Osteoblast (primary cell): ENCODE measurements around the gene RPS18. TPM values are rescaled to one million over a fixed set of nuclear protein-coding genes. Genes with fewer than 3 reads are reported as not detected.

ENCODE experiments used
- DNase-seq: peaks from one replicate; pipeline ENCODE4 v3.0.0; 2011; ENCODE audit warnings: low spot score, mixed read lengths; ENCODE audit not compliant: insufficient read length; ENCODE audit errors: missing footprints
- H2AFZ ChIP-seq: 2 replicates; pipeline ENCODE4 v1.6.0; 2011; ENCODE audit warnings: mild to moderate bottlenecking, low read length
- H3K27ac ChIP-seq: 2 replicates; pipeline ENCODE4 v1.5.1; 2011; ENCODE audit warnings: mild to moderate bottlenecking, low read depth, low read length, moderate library complexity
- H3K27me3 ChIP-seq: 2 replicates; pipeline ENCODE4 v1.6.0; 2012; ENCODE audit warnings: mild to moderate bottlenecking, control low read depth, inconsistent platforms, low read length, moderate library complexity; ENCODE audit not compliant: insufficient read depth
- H3K36me3 ChIP-seq: 2 replicates; pipeline ENCODE4 v1.5.1; 2011; ENCODE audit warnings: mild to moderate bottlenecking, low read length, control low read depth, moderate library complexity; ENCODE audit not compliant: insufficient read depth
- H3K4me1 ChIP-seq: 2 replicates; pipeline ENCODE4 v1.5.1; 2011; ENCODE audit warnings: mild to moderate bottlenecking, low read length, control low read depth, moderate library complexity; ENCODE audit not compliant: insufficient read depth
- H3K4me2 ChIP-seq: 2 replicates; pipeline ENCODE4 v1.6.0; 2011; ENCODE audit warnings: mild to moderate bottlenecking, low read length; ENCODE audit not compliant: insufficient read depth
- H3K4me3 ChIP-seq: fragments of 200-600 bp; sonication (generic); 3 replicates; pipeline ENCODE4 v1.5.1; 2012; ENCODE audit warnings: mild to moderate bottlenecking, low read length, inconsistent platforms; ENCODE audit not compliant: insufficient read depth
- H3K79me2 ChIP-seq: 2 replicates; pipeline ENCODE4 v1.6.0; 2012; ENCODE audit warnings: mild to moderate bottlenecking, low read length, control low read depth, inconsistent platforms; ENCODE audit not compliant: insufficient read depth
- H3K9me3 ChIP-seq: 2 replicates; pipeline ENCODE4 v1.5.1; 2011; ENCODE audit warnings: low read depth, low read length, control low read depth
- H4K20me1 ChIP-seq: 2 replicates; pipeline ENCODE4 v1.6.0; 2012; ENCODE audit warnings: mild to moderate bottlenecking, low read length, control low read depth; ENCODE audit not compliant: insufficient read depth
- total RNA-seq: library from RNA; depleted of rRNA; stranded (reverse); fragments of >200 nt; gene quantifications from 2 replicates; pipeline ENCODE4 v1.2.3, GENCODE V29; 2012
- TF ChIP-seq, protein P1 (sequence below): IDR thresholded peaks from 2 replicates; pipeline ENCODE4 v1.5.1; 2011; ENCODE audit warnings: mild to moderate bottlenecking, low read depth, low read length, moderate library complexity; ENCODE audit errors: extremely low read depth

Gene RPS18
- total RNA-seq, 1 donor: 1,994 TPM

DNA sequence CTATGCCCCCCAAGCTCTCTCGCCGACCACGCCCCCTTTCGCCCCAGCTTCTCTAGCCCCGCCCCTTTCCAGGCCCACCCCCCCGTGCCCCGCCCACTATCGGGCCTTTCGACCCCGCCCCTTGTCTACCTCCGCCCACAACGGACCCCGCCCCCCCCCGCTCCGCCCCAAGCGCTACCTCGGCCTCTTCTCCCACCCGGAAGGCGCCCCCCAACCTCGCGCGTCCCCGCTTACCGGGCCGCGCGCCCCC, 45.5 kb downstream of the RPS18 start:
- H3K4me3 ChIP-seq: peak overlapping the region; percentile 70
- H2AFZ ChIP-seq: no peak overlapping the region
- peak overlapping the region; percentile 75 for H3K4me2 ChIP-seq
- DNase-seq: peak; percentile 93
- peaks cover 21% of the 10 kb centered on the region for H4K20me1 ChIP-seq
- H3K36me3 ChIP-seq: peaks cover 19% of the 10 kb centered on the region
- TF ChIP-seq, protein P1, sequence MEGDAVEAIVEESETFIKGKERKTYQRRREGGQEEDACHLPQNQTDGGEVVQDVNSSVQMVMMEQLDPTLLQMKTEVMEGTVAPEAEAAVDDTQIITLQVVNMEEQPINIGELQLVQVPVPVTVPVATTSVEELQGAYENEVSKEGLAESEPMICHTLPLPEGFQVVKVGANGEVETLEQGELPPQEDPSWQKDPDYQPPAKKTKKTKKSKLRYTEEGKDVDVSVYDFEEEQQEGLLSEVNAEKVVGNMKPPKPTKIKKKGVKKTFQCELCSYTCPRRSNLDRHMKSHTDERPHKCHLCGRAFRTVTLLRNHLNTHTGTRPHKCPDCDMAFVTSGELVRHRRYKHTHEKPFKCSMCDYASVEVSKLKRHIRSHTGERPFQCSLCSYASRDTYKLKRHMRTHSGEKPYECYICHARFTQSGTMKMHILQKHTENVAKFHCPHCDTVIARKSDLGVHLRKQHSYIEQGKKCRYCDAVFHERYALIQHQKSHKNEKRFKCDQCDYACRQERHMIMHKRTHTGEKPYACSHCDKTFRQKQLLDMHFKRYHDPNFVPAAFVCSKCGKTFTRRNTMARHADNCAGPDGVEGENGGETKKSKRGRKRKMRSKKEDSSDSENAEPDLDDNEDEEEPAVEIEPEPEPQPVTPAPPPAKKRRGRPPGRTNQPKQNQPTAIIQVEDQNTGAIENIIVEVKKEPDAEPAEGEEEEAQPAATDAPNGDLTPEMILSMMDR: no peak
- H3K4me1 ChIP-seq: peaks cover 56% of the 10 kb centered on the region
- no peak overlapping the region for H3K27ac ChIP-seq
- peaks cover 57% of the 10 kb centered on the region for H3K79me2 ChIP-seq
- no peaks in the 10 kb centered on the region for H3K9me3 ChIP-seq
- H3K27me3 ChIP-seq: no peaks in the 10 kb centered on the region

DNA sequence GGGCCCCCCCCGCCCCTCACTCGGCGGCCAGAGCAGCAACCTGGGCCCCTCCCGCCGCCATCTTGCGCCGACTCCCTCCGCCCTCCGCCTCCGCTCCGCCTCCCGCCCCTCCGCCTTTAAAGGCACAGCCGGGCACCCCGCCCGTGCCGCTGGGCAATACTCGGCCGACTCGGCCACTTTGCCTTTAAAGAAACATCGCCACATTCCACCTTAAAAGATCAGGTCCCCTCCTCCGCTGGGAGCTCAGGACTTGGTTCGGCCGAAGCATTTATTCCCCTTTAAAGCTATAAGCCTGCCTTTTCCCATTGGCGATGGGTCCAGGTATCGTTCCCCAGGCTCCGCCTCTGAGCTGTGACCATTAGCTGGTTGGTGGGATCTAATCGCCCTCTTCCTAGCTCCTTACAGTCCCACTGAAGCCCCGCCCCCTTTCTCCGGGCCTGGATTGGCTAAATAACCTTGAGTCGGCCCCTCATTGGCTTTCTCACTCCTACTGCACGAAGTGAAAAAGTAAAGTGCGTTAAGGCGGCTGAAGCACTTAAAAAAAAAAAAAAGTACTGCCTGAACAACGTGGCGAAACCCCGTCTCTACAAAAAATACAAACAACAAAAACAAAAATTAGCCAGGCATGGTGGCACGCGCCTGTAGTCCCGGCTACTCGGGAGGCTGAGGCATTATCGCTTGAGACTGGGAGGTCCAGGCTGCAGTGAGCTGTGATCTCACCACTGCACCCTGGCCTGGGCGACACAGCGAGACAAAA, 46.0 kb downstream of the RPS18 start, which contains the start of gene ZBTB22:
ZBTB22 (minus strand) TSS at position 76 of the 757 bp plus-strand sequence. CDS start 828 bp downstream, outside the sequence.
- Histone ChIP-seq H4K20me1 (peaks cover 18% of the 10 kb centered on the region), H3K79me2 (peaks cover 57% of the 10 kb centered on the region), H3K9me3 (no peaks in the 10 kb centered on the region), H3K27me3 (no peaks in the 10 kb centered on the region), H3K4me2 (peak within 1 kb of the TSS; percentile 98), H3K4me1 (peaks cover 54% of the 10 kb centered on the region), H3K36me3 (peaks cover 19% of the 10 kb centered on the region), H2AFZ (peak within 1 kb of the TSS; percentile 65), H3K27ac (peak within 1 kb of the TSS; percentile 98), H3K4me3 (peak within 1 kb of the TSS; percentile 70)
- DNase-seq: peak; percentile 98
- TF ChIP-seq, protein P1: no peak

DNA sequence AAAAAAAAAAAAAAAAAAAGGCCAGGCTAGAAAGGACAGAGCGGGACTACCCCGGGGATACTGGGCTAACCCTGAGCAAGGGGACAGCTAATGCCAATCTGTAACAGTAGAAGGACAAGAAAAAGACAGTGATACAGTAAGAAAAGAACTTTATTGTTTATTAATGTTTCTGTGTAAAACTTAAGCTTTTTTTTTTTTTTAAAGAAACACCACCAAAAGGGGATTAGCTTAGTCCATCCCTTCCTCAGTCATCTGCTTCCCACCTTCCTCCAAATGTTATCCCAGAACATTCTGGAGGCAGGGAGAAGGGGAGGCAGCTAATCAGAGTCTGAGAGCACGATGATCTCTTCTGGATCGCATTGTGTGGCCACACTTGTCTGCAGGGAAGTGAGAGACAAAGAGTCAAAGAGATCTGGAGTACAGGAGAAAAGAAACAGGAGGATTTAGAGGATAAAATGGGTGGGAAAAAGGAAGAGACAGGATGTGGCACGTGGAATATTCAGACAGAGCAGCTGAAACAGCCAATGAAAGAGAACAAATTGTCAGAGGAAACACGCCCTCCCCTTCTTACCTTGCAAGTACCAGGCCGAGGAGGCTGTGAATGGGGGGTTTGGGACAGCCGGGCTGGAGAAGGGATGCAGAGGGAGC, 46.7 kb downstream of the RPS18 start:
- peak overlapping the region; percentile 98 for H3K4me2 ChIP-seq
- peaks cover 19% of the 10 kb centered on the region for H3K36me3 ChIP-seq
- H3K4me1 ChIP-seq: peaks cover 58% of the 10 kb centered on the region
- peaks cover 50% of the 10 kb centered on the region for H3K79me2 ChIP-seq
- H3K27me3 ChIP-seq: no peaks in the 10 kb centered on the region
- no peak for DNase-seq
- H2AFZ ChIP-seq: no peak overlapping the region
- TF ChIP-seq, protein P1: no peak
- H3K9me3 ChIP-seq: no peaks in the 10 kb centered on the region
- peak overlapping the region; percentile 98 for H3K27ac ChIP-seq
- H3K4me3 ChIP-seq: peak overlapping the region; percentile 70
- H4K20me1 ChIP-seq: peaks cover 18% of the 10 kb centered on the region

DNA sequence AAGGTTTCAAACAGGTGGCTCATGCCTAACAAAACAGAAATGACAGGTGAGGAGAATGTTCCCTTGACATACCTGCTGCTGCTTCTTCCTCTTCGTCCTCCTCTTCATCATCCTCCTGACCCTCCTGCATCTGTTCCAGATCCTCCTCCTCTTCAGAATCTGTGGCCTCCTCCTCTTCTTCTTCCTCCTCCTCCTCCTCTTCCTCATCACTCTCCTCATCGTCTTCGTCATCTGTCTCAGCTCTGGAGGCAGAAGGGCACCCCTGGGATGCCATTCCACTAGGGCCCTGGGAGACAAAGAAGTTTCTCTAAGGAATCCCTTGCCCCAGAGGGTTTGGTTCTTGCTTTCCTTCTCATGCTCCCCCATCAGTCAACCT, 48.1 kb downstream of the RPS18 start:
- Histone ChIP-seq H3K4me2 (peak overlapping the region; percentile 98), H4K20me1 (peaks cover 18% of the 10 kb centered on the region), H3K27ac (peak overlapping the region; percentile 98), H3K9me3 (no peaks in the 10 kb centered on the region), H3K4me1 (peaks cover 57% of the 10 kb centered on the region), H3K4me3 (peak overlapping the region; percentile 89), H3K27me3 (no peaks in the 10 kb centered on the region), H3K36me3 (peaks cover 19% of the 10 kb centered on the region), H3K79me2 (peaks cover 41% of the 10 kb centered on the region), H2AFZ (peak overlapping the region; percentile 73)
- TF ChIP-seq, protein P1: no peak
- no peak for DNase-seq
